ENCODE measurements around the gene BLOC1S6.
"Not testable (repeated sequence)": the region's sequence is repeated elsewhere in the genome, so short reads cannot be mapped to it uniquely, and the experiment has no call there.

The BLOC1S6 gene

GRCh38 chr15:45640616-45641015 is 53.4 kb downstream of the BLOC1S6 start:
- H3K9ac ChIP-seq (ENCODE audit: low read length in 2 of 2), result peak overlapping the region in 1 of 2 donors; percentile 31
- H3K4me3 ChIP-seq (ENCODE audit: low read length in 2 of 2), result no peak overlapping the region
- no peaks in the 10 kb centered on the region for H3K36me3 ChIP-seq (ENCODE audit: control insufficient read depth in 2 of 2, insufficient read depth in 2 of 2, low read length in 2 of 2)
- H3K9me3 ChIP-seq (ENCODE audit: control insufficient read depth in 2 of 2, low read length in 2 of 2), result no peaks in the 10 kb centered on the region
- H3K4me1 ChIP-seq (ENCODE audit: control insufficient read depth, insufficient read depth, low read length), result peaks cover 32% of the 10 kb centered on the region
- H3K27me3 ChIP-seq (ENCODE audit: control insufficient read depth in 1 of 2, insufficient read depth in 2 of 2, low read length in 2 of 2), result no peaks in the 10 kb centered on the region
- no peak overlapping the region for H3K27ac ChIP-seq (ENCODE audit: low read length)

- Histone ChIP-seq H3K27ac (ENCODE audit: low read length) (peak overlapping the region; percentile 47), H3K4me1 (ENCODE audit: control insufficient read depth, insufficient read depth, low read length) (peaks cover 36% of the 10 kb centered on the region), H3K4me3 (ENCODE audit: low read length in 2 of 2) (peak overlapping the region in 1 of 2 donors; percentile 40)
Observed at GRCh38 chr15:45641374-45641781, 54.2 kb downstream of the BLOC1S6 start.

GRCh38 chr15:45641999-45642932 is 55.1 kb downstream of the BLOC1S6 start:
- H3K9ac ChIP-seq (ENCODE audit: low read length in 2 of 2), result peak overlapping the region in 1 of 2 donors; percentile 40
- no peaks in the 10 kb centered on the region for H3K36me3 ChIP-seq (ENCODE audit: control insufficient read depth in 2 of 2, insufficient read depth in 2 of 2, low read length in 2 of 2)
- H3K4me3 ChIP-seq (ENCODE audit: low read length in 2 of 2), result peak overlapping the region; percentile 29 to 40
- peak overlapping the region; percentile 47 for H3K27ac ChIP-seq (ENCODE audit: low read length)
- peaks cover 31% of the 10 kb centered on the region for H3K4me1 ChIP-seq (ENCODE audit: control insufficient read depth, insufficient read depth, low read length)
- H3K27me3 ChIP-seq (ENCODE audit: control insufficient read depth in 1 of 2, insufficient read depth in 2 of 2, low read length in 2 of 2), result no peaks in the 10 kb centered on the region
- no peaks in the 10 kb centered on the region for H3K9me3 ChIP-seq (ENCODE audit: control insufficient read depth in 2 of 2, low read length in 2 of 2)

More at GRCh38 chr15:45641374-45641781, 54.2 kb downstream of the BLOC1S6 start:
- Histone ChIP-seq H3K9me3 (ENCODE audit: control insufficient read depth in 2 of 2, low read length in 2 of 2) (no peaks in the 10 kb centered on the region), H3K36me3 (ENCODE audit: control insufficient read depth in 2 of 2, insufficient read depth in 2 of 2, low read length in 2 of 2) (no peaks in the 10 kb centered on the region), H3K9ac (ENCODE audit: low read length in 2 of 2) (peak overlapping the region in 1 of 2 donors; percentile 31), H3K27me3 (ENCODE audit: control insufficient read depth in 1 of 2, insufficient read depth in 2 of 2, low read length in 2 of 2) (no peaks in the 10 kb centered on the region)

- Histone ChIP-seq H3K27ac (ENCODE audit: low read length) (no peak overlapping the region), H3K4me3 (ENCODE audit: low read length in 2 of 2) (no peak overlapping the region), H3K36me3 (ENCODE audit: control insufficient read depth in 2 of 2, insufficient read depth in 2 of 2, low read length in 2 of 2) (no peaks in the 10 kb centered on the region), H3K27me3 (ENCODE audit: control insufficient read depth in 1 of 2, insufficient read depth in 2 of 2, low read length in 2 of 2) (no peaks in the 10 kb centered on the region), H3K9ac (ENCODE audit: low read length in 2 of 2) (no peak overlapping the region), H3K9me3 (ENCODE audit: control insufficient read depth in 2 of 2, low read length in 2 of 2) (no peaks in the 10 kb centered on the region), H3K4me1 (ENCODE audit: control insufficient read depth, insufficient read depth, low read length) (peaks cover 31% of the 10 kb centered on the region)
Observed at GRCh38 chr15:45644437-45644836, 57.3 kb downstream of the BLOC1S6 start.

GRCh38 chr15:45645026-45645980 is 58.1 kb downstream of the BLOC1S6 start:
- H3K9ac ChIP-seq (ENCODE audit: low read length in 2 of 2), result no peak overlapping the region

GRCh38 chr15:45646220-45646619 is 59.0 kb downstream of the BLOC1S6 start:
- Histone ChIP-seq H3K9ac (ENCODE audit: low read length in 2 of 2) (no peak overlapping the region), H3K9me3 (ENCODE audit: control insufficient read depth in 2 of 2, low read length in 2 of 2) (no peaks in the 10 kb centered on the region), H3K36me3 (ENCODE audit: control insufficient read depth in 2 of 2, insufficient read depth in 2 of 2, low read length in 2 of 2) (no peaks in the 10 kb centered on the region), H3K27me3 (ENCODE audit: control insufficient read depth in 1 of 2, insufficient read depth in 2 of 2, low read length in 2 of 2) (no peaks in the 10 kb centered on the region), H3K4me1 (ENCODE audit: control insufficient read depth, insufficient read depth, low read length) (peaks cover 29% of the 10 kb centered on the region), H3K27ac (ENCODE audit: low read length) (no peak overlapping the region), H3K4me3 (ENCODE audit: low read length in 2 of 2) (no peak overlapping the region)

More at GRCh38 chr15:45645026-45645980, 58.1 kb downstream of the BLOC1S6 start:
- Histone ChIP-seq H3K27me3 (ENCODE audit: control insufficient read depth in 1 of 2, insufficient read depth in 2 of 2, low read length in 2 of 2) (no peaks in the 10 kb centered on the region), H3K27ac (ENCODE audit: low read length) (no peak overlapping the region), H3K4me1 (ENCODE audit: control insufficient read depth, insufficient read depth, low read length) (peaks cover 30% of the 10 kb centered on the region), H3K9me3 (ENCODE audit: control insufficient read depth in 2 of 2, low read length in 2 of 2) (no peaks in the 10 kb centered on the region), H3K4me3 (ENCODE audit: low read length in 2 of 2) (no peak overlapping the region), H3K36me3 (ENCODE audit: control insufficient read depth in 2 of 2, insufficient read depth in 2 of 2, low read length in 2 of 2) (no peaks in the 10 kb centered on the region)

GRCh38 chr15:45647828-45648227 is 60.6 kb downstream of the BLOC1S6 start:
- Histone ChIP-seq H3K9ac (ENCODE audit: low read length in 2 of 2) (no peak overlapping the region), H3K4me3 (ENCODE audit: low read length in 2 of 2) (no peak overlapping the region), H3K27me3 (ENCODE audit: control insufficient read depth in 1 of 2, insufficient read depth in 2 of 2, low read length in 2 of 2) (no peaks in the 10 kb centered on the region), H3K9me3 (ENCODE audit: control insufficient read depth in 2 of 2, low read length in 2 of 2) (no peaks in the 10 kb centered on the region), H3K27ac (ENCODE audit: low read length) (no peak overlapping the region), H3K4me1 (ENCODE audit: control insufficient read depth, insufficient read depth, low read length) (peaks cover 16% of the 10 kb centered on the region), H3K36me3 (ENCODE audit: control insufficient read depth in 2 of 2, insufficient read depth in 2 of 2, low read length in 2 of 2) (no peaks in the 10 kb centered on the region)

- Histone ChIP-seq H3K27ac (ENCODE audit: low read length) (no peak overlapping the region), H3K9me3 (ENCODE audit: control insufficient read depth in 2 of 2, low read length in 2 of 2) (no peaks in the 10 kb centered on the region), H3K36me3 (ENCODE audit: control insufficient read depth in 2 of 2, insufficient read depth in 2 of 2, low read length in 2 of 2) (no peaks in the 10 kb centered on the region), H3K27me3 (ENCODE audit: control insufficient read depth in 1 of 2, insufficient read depth in 2 of 2, low read length in 2 of 2) (no peaks in the 10 kb centered on the region), H3K9ac (ENCODE audit: low read length in 2 of 2) (no peak overlapping the region), H3K4me3 (ENCODE audit: low read length in 2 of 2) (no peak overlapping the region), H3K4me1 (ENCODE audit: control insufficient read depth, insufficient read depth, low read length) (peaks cover 16% of the 10 kb centered on the region)
Observed at GRCh38 chr15:45648521-45649200, 61.5 kb downstream of the BLOC1S6 start.

- H3K9me3 ChIP-seq (ENCODE audit: control insufficient read depth in 2 of 2, low read length in 2 of 2); H3K27ac ChIP-seq (ENCODE audit: low read length); H3K36me3 ChIP-seq (ENCODE audit: control insufficient read depth in 2 of 2, insufficient read depth in 2 of 2, low read length in 2 of 2); H3K9ac ChIP-seq (ENCODE audit: low read length in 2 of 2); H3K4me3 ChIP-seq (ENCODE audit: low read length in 2 of 2); H3K27me3 ChIP-seq (ENCODE audit: control insufficient read depth in 1 of 2, insufficient read depth in 2 of 2, low read length in 2 of 2): not testable (repeated sequence)
- H3K4me1 ChIP-seq (ENCODE audit: control insufficient read depth, insufficient read depth, low read length), result peaks cover 16% of the 10 kb centered on the region
Observed at GRCh38 chr15:45650007-45650406, 62.8 kb downstream of the BLOC1S6 start.

- Histone ChIP-seq H3K9ac (ENCODE audit: low read length in 2 of 2) (no peak overlapping the region), H3K4me1 (ENCODE audit: control insufficient read depth, insufficient read depth, low read length) (peaks cover 9% of the 10 kb centered on the region), H3K27ac (ENCODE audit: low read length) (no peak overlapping the region)
Observed at GRCh38 chr15:45650889-45651525, 63.8 kb downstream of the BLOC1S6 start.

More at GRCh38 chr15:45650889-45651525, 63.8 kb downstream of the BLOC1S6 start:
- Histone ChIP-seq H3K9me3 (ENCODE audit: control insufficient read depth in 2 of 2, low read length in 2 of 2) (no peaks in the 10 kb centered on the region), H3K27me3 (ENCODE audit: control insufficient read depth in 1 of 2, insufficient read depth in 2 of 2, low read length in 2 of 2) (no peaks in the 10 kb centered on the region), H3K36me3 (ENCODE audit: control insufficient read depth in 2 of 2, insufficient read depth in 2 of 2, low read length in 2 of 2) (no peaks in the 10 kb centered on the region), H3K4me3 (ENCODE audit: low read length in 2 of 2) (no peak overlapping the region)

Data from stomach smooth muscle (tissue), 2 donors.